Aorta (tissue), 5 donors: ENCODE data around the gene ZCCHC9. TPM values are rescaled to one million over a fixed set of nuclear protein-coding genes. Genes with fewer than 3 reads are reported as not detected.
"Not testable (repeated sequence)": the region's sequence is repeated elsewhere in the genome, so short reads cannot be mapped to it uniquely, and the experiment has no call there.

Source experiments
- ATAC-seq: fragments of 200-7000 bp; cut with Tn5 transposase; one replicate; pipeline ENCODE4 v1.9.1; 2022; ENCODE audit warnings: moderate library complexity; ENCODE audit not compliant: low FRiP score
- DNase-seq, 2 donors: peaks; one replicate each; pipeline ENCODE4 v3.0.0-alpha.2; 2020
- H3K27ac ChIP-seq, 2 donors: one replicate each; pipeline ENCODE4 v1.5.1; 2013; ENCODE audit warnings: low read length in 2 of 2, mild to moderate bottlenecking in 2 of 2, moderate library complexity in 2 of 2, control low read depth in 1 of 2, inconsistent platforms in 1 of 2, low read depth in 1 of 2
- H3K27me3 ChIP-seq, 2 donors: one replicate each; pipeline ENCODE4 v1.6.1; 2013; ENCODE audit warnings: control low read depth in 1 of 2, low read length in 1 of 2, mild to moderate bottlenecking in 1 of 2, moderate library complexity in 1 of 2; ENCODE audit not compliant: insufficient read depth in 2 of 2, control insufficient read depth in 1 of 2
- H3K36me3 ChIP-seq, 2 donors: one replicate each; pipeline ENCODE4 v1.6.1; 2013; ENCODE audit warnings: control low read depth in 1 of 2, low read length in 1 of 2, mild to moderate bottlenecking in 1 of 2; ENCODE audit not compliant: insufficient read depth in 2 of 2, control insufficient read depth in 1 of 2
- H3K4me1 ChIP-seq, 2 donors: one replicate each; pipeline ENCODE4 v1.6.1; 2013; ENCODE audit warnings: low read length in 2 of 2, control low read depth in 1 of 2, mild to moderate bottlenecking in 1 of 2, moderate library complexity in 1 of 2; ENCODE audit not compliant: insufficient read depth in 2 of 2, control insufficient read depth in 1 of 2
- H3K4me3 ChIP-seq, 2 donors: one replicate each; pipeline ENCODE4 v1.5.1; 2013; ENCODE audit warnings: low read length in 2 of 2, control low read depth in 1 of 2, mild to moderate bottlenecking in 1 of 2
- H3K9me3 ChIP-seq: one replicate; pipeline ENCODE4 v1.6.1; 2013; ENCODE audit warnings: mild to moderate bottlenecking, low read length; ENCODE audit not compliant: control insufficient read depth
- WGBS, 2 donors: extraction: QIAGEN DNeasy Blood & Tissue Kit; methylation state at CpG; one replicate each; pipeline ENCODE4 v1.1.7; 2013; 5-methylcytosine and 5-hydroxymethylcytosine counted together
- intact Hi-C, 2 donors: fragments of 100-400 bp; cut with DNase I; formaldehyde crosslinking; loops; one replicate each; pipeline versions ENCODE4 v1.14.2 to v1.15.0; 2022
- polyA plus RNA-seq, 2 donors: library from polyadenylated mRNA; stranded (reverse); fragments of 200-250 nt; gene quantifications; one replicate each; pipeline ENCODE4 v1.2.3, GENCODE V29; 2013
- total RNA-seq, 2 donors: library from RNA; stranded (reverse); fragmentation: NEBNext Ultra II Directional; extraction: Animal tissue kit (Norgen Biotek cat#: 25700); gene quantifications; one replicate each; pipeline ENCODE4 v1.2.1, GENCODE V29; 2021
- donor health status: healthy with polysubstance abuse.
- donor health status: Bipolar disorder and iron deficiency.
- donor health status: DM: no; HTN: no; CAD: no.
- donor health status: DM: no; HTN: no; CAD: no.
- donor health status: DM: yes; HTN: yes; CAD: no.

Gene ZCCHC9
- total and polyA plus RNA-seq, 4 donors, result 21.7 to 43.3 (median 27.0) TPM

GRCh38 chr5:81294021-81294420 is 7.4 kb upstream of the ZCCHC9 start:
- DNase-seq, H3K9me3 ChIP-seq, H3K4me1 ChIP-seq, H3K27ac ChIP-seq, intact Hi-C loops, H3K36me3 ChIP-seq, H3K27me3 ChIP-seq, ATAC-seq, H3K4me3 ChIP-seq: not testable (repeated sequence)
- WGBS, 2 donors, result 94 to 99% methylated on average over 5 of the region's 5 CpGs

- intact Hi-C loops, result no loop called here
These were observed 3.9 kb upstream of the ZCCHC9 start for GRCh38 chr5:81297531-81297930.

GRCh38 chr5:81300921-81301270 is 491 bp upstream of the ZCCHC9 start:
- intact Hi-C loops, result loop anchor here (2.0 to 5.0 kb wide), 2 partner anchors 68 to 69 kb away; partner anchors contain the start of gene CKMT2 (in 2 of the 2)
- Histone ChIP-seq H3K27ac (peak overlapping the region; percentile 57 to 87), H3K27me3 (no peaks in the 10 kb centered on the region), H3K4me1 (peaks cover 0 to 3% of the 10 kb centered on the region in 2 donors), H3K36me3 (no peaks in the 10 kb centered on the region), H3K4me3 (peak overlapping the region; percentile 41 to 44), H3K9me3 (no peaks in the 10 kb centered on the region)
- no peak for DNase-seq
- 0% methylated on average over 2 of the region's 2 CpGs for WGBS, 2 donors
- no peak for ATAC-seq

More at GRCh38 chr5:81297531-81297930, 3.9 kb upstream of the ZCCHC9 start:
- peaks cover 0 to 3% of the 10 kb centered on the region in 2 donors for H3K4me1 ChIP-seq
- no peaks in the 10 kb centered on the region for H3K9me3 ChIP-seq
- no peak overlapping the region for H3K27ac ChIP-seq
- ATAC-seq (no peak), DNase-seq (no peak)
- no peaks in the 10 kb centered on the region for H3K27me3 ChIP-seq
- H3K4me3 ChIP-seq, result no peak overlapping the region
- no peaks in the 10 kb centered on the region for H3K36me3 ChIP-seq
- WGBS, 2 donors, result 84 to 88% methylated on average over 4 of the region's 4 CpGs

GRCh38 chr5:81302596-81302995 is 1.2 kb downstream of the ZCCHC9 start:
- DNase-seq (no peak), ATAC-seq (no peak)
- peaks cover 0 to 3% of the 10 kb centered on the region in 2 donors for H3K4me1 ChIP-seq
- H3K27ac ChIP-seq, result no peak overlapping the region
- 86 to 88% methylated on average over 5 of the region's 5 CpGs for WGBS, 2 donors
- no peaks in the 10 kb centered on the region for H3K36me3 ChIP-seq
- no peaks in the 10 kb centered on the region for H3K9me3 ChIP-seq
- intact Hi-C loops, result loop anchor here in 1 of 2 donors (5.0 kb wide), 1 partner anchor 70 kb away; the partner anchor contains the start of gene CKMT2
- H3K4me3 ChIP-seq, result peak overlapping the region in 1 of 2 donors; percentile 41
- H3K27me3 ChIP-seq, result no peaks in the 10 kb centered on the region

GRCh38 chr5:81303563-81303962 is 2.2 kb downstream of the ZCCHC9 start:
- no peak for DNase-seq
- no peaks in the 10 kb centered on the region for H3K9me3 ChIP-seq
- no peak overlapping the region for H3K27ac ChIP-seq
- H3K27me3 ChIP-seq, result no peaks in the 10 kb centered on the region
- intact Hi-C loops, result loop anchor here in 1 of 2 donors (5.0 kb wide), 1 partner anchor 71 kb away; the partner anchor contains the start of gene CKMT2
- H3K4me3 ChIP-seq, result no peak overlapping the region
- no peaks in the 10 kb centered on the region for H3K36me3 ChIP-seq
- 83 to 86% methylated on average over 1 of the region's 1 CpG for WGBS, 2 donors
- no peak for ATAC-seq
- H3K4me1 ChIP-seq, result peaks cover 0 to 3% of the 10 kb centered on the region in 2 donors

- Histone ChIP-seq H3K4me1 (no peaks in the 10 kb centered on the region), H3K9me3 (no peaks in the 10 kb centered on the region), H3K27me3 (no peaks in the 10 kb centered on the region), H3K27ac (no peak overlapping the region), H3K4me3 (no peak overlapping the region), H3K36me3 (peaks cover 0 to under 1% of the 10 kb centered on the region in 2 donors)
- ATAC-seq (no peak), DNase-seq (no peak)
- intact Hi-C loops, result no loop called here
These were observed 4.4 kb downstream of the ZCCHC9 start for GRCh38 chr5:81305785-81306184.

GRCh38 chr5:81308836-81309235 is 7.4 kb downstream of the ZCCHC9 start:
- no peak overlapping the region for H3K27ac ChIP-seq
- H3K9me3 ChIP-seq, result no peaks in the 10 kb centered on the region
- peaks cover 7% of the 10 kb centered on the region in 2 donors for H3K36me3 ChIP-seq
- 90% methylated on average over 2 of the region's 2 CpGs for WGBS, 2 donors
- no peak overlapping the region for H3K4me3 ChIP-seq
- H3K27me3 ChIP-seq, result no peaks in the 10 kb centered on the region
- no peak for DNase-seq
- intact Hi-C loops, result no loop called here
- no peaks in the 10 kb centered on the region for H3K4me1 ChIP-seq
- no peak for ATAC-seq

- intact Hi-C loops, result no loop called here
- Histone ChIP-seq H3K27ac (no peak overlapping the region), H3K36me3 (peaks cover 7 to 8% of the 10 kb centered on the region in 2 donors), H3K4me3 (no peak overlapping the region), H3K9me3 (no peaks in the 10 kb centered on the region), H3K4me1 (no peaks in the 10 kb centered on the region), H3K27me3 (no peaks in the 10 kb centered on the region)
- 67 to 77% methylated on average over 1 of the region's 1 CpG for WGBS, 2 donors
- ATAC-seq (no peak), DNase-seq (no peak)
These were observed 9.1 kb downstream of the ZCCHC9 start for GRCh38 chr5:81310402-81311063.

- intact Hi-C loops, result no loop called here
- DNase-seq (no peak), ATAC-seq (no peak)
- Histone ChIP-seq H3K4me1 (no peaks in the 10 kb centered on the region), H3K27me3 (no peaks in the 10 kb centered on the region), H3K36me3 (peaks cover 7 to 8% of the 10 kb centered on the region in 2 donors), H3K27ac (no peak overlapping the region), H3K4me3 (no peak overlapping the region), H3K9me3 (no peaks in the 10 kb centered on the region)
These were observed 11.9 kb downstream of the ZCCHC9 start for GRCh38 chr5:81313278-81313677.
